B cell (primary cell): ENCODE measurements around the gene FRMPD4. TPM values are rescaled to one million over a fixed set of nuclear protein-coding genes. Genes with fewer than 3 reads are reported as not detected.

ENCODE experiments used
- ATAC-seq: fragments of 200-7000 bp; cut with Tn5 transposase; one replicate; pipeline ENCODE4 v1.10.0; 2021; ENCODE audit warnings: low read depth, mild to moderate bottlenecking, moderate number of reproducible peaks, moderate library complexity
- CTCF ChIA-PET: fragments of 350-600 bp; sonication (Branson Sonifier 250); formaldehyde crosslinking; loops from one replicate; lab custom pipeline; 2021; ENCODE audit warnings: antibody characterized with exemption, inconsistent platforms; lab: Charles Lee
- POLR2A ChIA-PET: fragments of 350-600 bp; sonication (Branson Sonifier 250); formaldehyde crosslinking; loops from one replicate; lab custom pipeline; 2021; ENCODE audit warnings: antibody characterized with exemption; lab: Charles Lee
- DNase-seq: peaks from one replicate; pipeline ENCODE4 v3.0.0; 2013
- H2AFZ ChIP-seq: 2 replicates; pipeline ENCODE4 v1.6.1; 2012; ENCODE audit warnings: mild to moderate bottlenecking, low read depth, low read length; ENCODE audit not compliant: insufficient read depth, poor library complexity, severe bottlenecking
- H3K27ac ChIP-seq, 2 donors: 1 replicate in 1 of 2; 2 replicates in 1 of 2; pipeline ENCODE4 v1.5.1; 2012 to 2013; ENCODE audit warnings: low read length in 2 of 2, mild to moderate bottlenecking in 2 of 2, moderate library complexity in 1 of 2
- H3K27me3 ChIP-seq, 4 experiments: fragments of 200-600 bp in 1 of 4; sonication (generic) in 1 of 4; replicated peaks in 1 of 4; 1 replicate in 2 of 4; 2 replicates in 2 of 4; pipeline versions ENCODE4 v1.6.1 to v1.7.0; 2013 to 2016; ENCODE audit warnings: low read length in 3 of 4, mild to moderate bottlenecking in 2 of 4, mixed read lengths in 1 of 4, moderate library complexity in 1 of 4; ENCODE audit not compliant: insufficient read depth in 4 of 4, control insufficient read depth in 3 of 4; ENCODE audit errors: control extremely low read depth in 1 of 4
- H3K36me3 ChIP-seq, 2 experiments: replicated peaks in 1 of 2; 1 replicate in 1 of 2; 2 replicates in 1 of 2; pipeline versions ENCODE4 v1.6.1 to v1.7.1; 2013; ENCODE audit warnings: low read length in 1 of 2; ENCODE audit not compliant: insufficient read depth in 2 of 2, control insufficient read depth in 1 of 2; ENCODE audit errors: control extremely low read depth in 1 of 2, extremely low read depth in 1 of 2
- H3K4me1 ChIP-seq, 2 donors: fragments of 200-600 bp in 1 of 2; sonication (generic) in 1 of 2; 1 replicate in 1 of 2; 2 replicates in 1 of 2; pipeline versions ENCODE4 v1.5.1 to v1.6.1; 2013 to 2017; ENCODE audit warnings: low read length in 2 of 2; ENCODE audit not compliant: control insufficient read depth in 2 of 2, insufficient read depth in 2 of 2
- H3K4me2 ChIP-seq: replicated peaks from 2 replicates; pipeline ENCODE3; 2012; ENCODE audit warnings: mild to moderate bottlenecking, low read depth, low read length; ENCODE audit not compliant: poor library complexity, severe bottlenecking
- H3K4me3 ChIP-seq, 5 experiments: fragments of 200-600 bp in 1 of 5; sonication (generic) in 1 of 5; 1 replicate in 3 of 5; 2 replicates in 2 of 5; pipeline versions ENCODE4 v1.5.1 to v1.7.0; 2011 to 2016; ENCODE audit warnings: low read length in 4 of 5, mild to moderate bottlenecking in 4 of 5, low read depth in 2 of 5, control low read depth in 1 of 5, moderate library complexity in 1 of 5; ENCODE audit not compliant: insufficient read depth in 1 of 5; ENCODE audit errors: control extremely low read depth in 1 of 5, extremely low read depth in 1 of 5
- H3K79me2 ChIP-seq: fragments of 200-600 bp; sonication (generic); one replicate; pipeline ENCODE4 v1.6.0; 2016; ENCODE audit warnings: low read length; ENCODE audit not compliant: control insufficient read depth, insufficient read depth
- H3K9ac ChIP-seq: fragments of 200-600 bp; sonication (generic); 2 replicates; pipeline ENCODE4 v1.6.1; 2017; ENCODE audit warnings: mild to moderate bottlenecking, low read length, moderate library complexity
- H3K9me3 ChIP-seq, 3 donors: one replicate each; pipeline versions ENCODE4 v1.6.1 to v1.7.1; 2013; ENCODE audit warnings: low read length in 2 of 3; ENCODE audit not compliant: control insufficient read depth in 2 of 3, insufficient read depth in 1 of 3; ENCODE audit errors: control extremely low read depth in 1 of 3
- H4K20me1 ChIP-seq: 2 replicates; pipeline ENCODE4 v1.6.0; 2012; ENCODE audit warnings: mild to moderate bottlenecking, low read length; ENCODE audit not compliant: insufficient read depth, control insufficient read depth, poor library complexity, severe bottlenecking
- H3K27ac Mint-ChIP-seq: one replicate; pipeline ENCODE4 v1.8.0; 2021; ENCODE audit warnings: mixed read lengths
- H3K27me3 Mint-ChIP-seq: one replicate; pipeline ENCODE4 v1.8.0; 2021; ENCODE audit warnings: mixed read lengths
- H3K4me1 Mint-ChIP-seq: one replicate; pipeline ENCODE4 v1.8.0; 2021; ENCODE audit warnings: mixed read lengths
- H3K4me3 Mint-ChIP-seq: one replicate; pipeline ENCODE4 v1.8.0; 2021; ENCODE audit warnings: mixed read lengths
- H3K9me3 Mint-ChIP-seq: one replicate; pipeline ENCODE4 v1.8.0; 2022; ENCODE audit warnings: mixed read lengths; ENCODE audit not compliant: insufficient read depth
- CTCF ChIP-seq: fragments of 200-600 bp; IDR thresholded peaks from one replicate; pipeline ENCODE4 v1.8.0; 2022; ENCODE audit warnings: antibody characterized with exemption, mild to moderate bottlenecking
- EZH2 ChIP-seq: IDR thresholded peaks from 2 replicates; pipeline ENCODE4 v1.6.1; 2012; ENCODE audit warnings: borderline replicate concordance, low read depth, mild to moderate bottlenecking, moderate library complexity, low read length; ENCODE audit not compliant: insufficient read depth, poor library complexity, severe bottlenecking
- WGBS: methylation state at CpG from one replicate; pipeline ENCODE4 v1.1.5; 2013; ENCODE audit warnings: missing lambda C conversion rate; ENCODE audit not compliant: insufficient coverage; 5-methylcytosine and 5-hydroxymethylcytosine counted together
- intact Hi-C: fragments of 100-400 bp; cut with micrococcal nuclease; formaldehyde crosslinking; loops from one replicate; pipeline ENCODE4 v1.10.0; 2022
- polyA plus RNA-seq: library from polyadenylated mRNA; depleted of rRNA; stranded (reverse); fragments of >200 nt; gene quantifications from 2 replicates; pipeline ENCODE4 v1.2.3, GENCODE V29; 2012
- total RNA-seq, 2 donors: library from RNA; stranded (reverse); fragments of 120-200 nt in 1 of 2; gene quantifications; 1 replicate in 1 of 2; 2 replicates in 1 of 2; pipeline versions ENCODE4 v1.2.3 to v1.2.4, GENCODE V29; 2013 to 2022

Gene FRMPD4
- total and polyA plus RNA-seq, 2 donors (not counting 1 experiment from before 2014, with no cell fraction given) = not detected

- Histone ChIP-seq H3K27me3 (no peaks in the 10 kb centered on the region), H3K9me3 (no peaks in the 10 kb centered on the region), H3K4me3 (no peak overlapping the region), H2AFZ (no peak overlapping the region), H3K27ac (no peak overlapping the region), H4K20me1 (no peaks in the 10 kb centered on the region), H3K4me1 (no peaks in the 10 kb centered on the region), H3K79me2 (no peaks in the 10 kb centered on the region), H3K9ac (no peak overlapping the region), H3K36me3 (no peaks in the 10 kb centered on the region), H3K4me2 (no peak overlapping the region)
- H3K9me3 Mint-ChIP-seq = no peaks in the 10 kb centered on the region
- no CpG with 5 or more reads among the region's 3 CpGs for WGBS
- H3K4me1 Mint-ChIP-seq = no peaks in the 10 kb centered on the region
- no peak overlapping the region for H3K27ac Mint-ChIP-seq
- CTCF ChIA-PET = interaction anchor here (0.7 kb wide), 1 partner anchor 773 kb away, joined by 4 read pairs; no protein-coding TSS in a partner anchor
- POLR2A ChIA-PET = no interaction called here
- intact Hi-C loops = no loop called here
- TF ChIP-seq EZH2 (no peak), CTCF (no peak)
- DNase-seq = no peak
- no peak overlapping the region for H3K4me3 Mint-ChIP-seq
- H3K27me3 Mint-ChIP-seq = no peaks in the 10 kb centered on the region
- ATAC-seq = no peak
Observed at GRCh38 chrX:12330841-12331240, 192.6 kb downstream of the FRMPD4 start.

- CTCF ChIA-PET = no interaction called here
- H3K79me2 ChIP-seq = no peaks in the 10 kb centered on the region
- no peaks in the 10 kb centered on the region for H3K27me3 ChIP-seq
- H3K36me3 ChIP-seq = no peaks in the 10 kb centered on the region
- no peak overlapping the region for H3K4me3 ChIP-seq
- H4K20me1 ChIP-seq = no peaks in the 10 kb centered on the region
- H3K27ac ChIP-seq = no peak overlapping the region
- H3K4me1 Mint-ChIP-seq = no peaks in the 10 kb centered on the region
- POLR2A ChIA-PET = no interaction called here
- no peaks in the 10 kb centered on the region for H3K9me3 ChIP-seq
- no peak overlapping the region for H2AFZ ChIP-seq
- no peak overlapping the region for H3K27ac Mint-ChIP-seq
- WGBS = no CpG with 5 or more reads among the region's 3 CpGs
- H3K4me2 ChIP-seq = no peak overlapping the region
- no peak for ATAC-seq
- no peaks in the 10 kb centered on the region for H3K4me1 ChIP-seq
- intact Hi-C loops = no loop called here
- no peaks in the 10 kb centered on the region for H3K27me3 Mint-ChIP-seq
- no peak for DNase-seq
- H3K9me3 Mint-ChIP-seq = no peaks in the 10 kb centered on the region
- no peak for TF ChIP-seq CTCF
- H3K9ac ChIP-seq = no peak overlapping the region
- no peak overlapping the region for H3K4me3 Mint-ChIP-seq
Observed at GRCh38 chrX:12332786-12333347, 194.6 kb downstream of the FRMPD4 start.
